ENCODE results near the gene RTN4IP1.

Gene RTN4IP1, protein sequence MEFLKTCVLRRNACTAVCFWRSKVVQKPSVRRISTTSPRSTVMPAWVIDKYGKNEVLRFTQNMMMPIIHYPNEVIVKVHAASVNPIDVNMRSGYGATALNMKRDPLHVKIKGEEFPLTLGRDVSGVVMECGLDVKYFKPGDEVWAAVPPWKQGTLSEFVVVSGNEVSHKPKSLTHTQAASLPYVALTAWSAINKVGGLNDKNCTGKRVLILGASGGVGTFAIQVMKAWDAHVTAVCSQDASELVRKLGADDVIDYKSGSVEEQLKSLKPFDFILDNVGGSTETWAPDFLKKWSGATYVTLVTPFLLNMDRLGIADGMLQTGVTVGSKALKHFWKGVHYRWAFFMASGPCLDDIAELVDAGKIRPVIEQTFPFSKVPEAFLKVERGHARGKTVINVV

DNA sequence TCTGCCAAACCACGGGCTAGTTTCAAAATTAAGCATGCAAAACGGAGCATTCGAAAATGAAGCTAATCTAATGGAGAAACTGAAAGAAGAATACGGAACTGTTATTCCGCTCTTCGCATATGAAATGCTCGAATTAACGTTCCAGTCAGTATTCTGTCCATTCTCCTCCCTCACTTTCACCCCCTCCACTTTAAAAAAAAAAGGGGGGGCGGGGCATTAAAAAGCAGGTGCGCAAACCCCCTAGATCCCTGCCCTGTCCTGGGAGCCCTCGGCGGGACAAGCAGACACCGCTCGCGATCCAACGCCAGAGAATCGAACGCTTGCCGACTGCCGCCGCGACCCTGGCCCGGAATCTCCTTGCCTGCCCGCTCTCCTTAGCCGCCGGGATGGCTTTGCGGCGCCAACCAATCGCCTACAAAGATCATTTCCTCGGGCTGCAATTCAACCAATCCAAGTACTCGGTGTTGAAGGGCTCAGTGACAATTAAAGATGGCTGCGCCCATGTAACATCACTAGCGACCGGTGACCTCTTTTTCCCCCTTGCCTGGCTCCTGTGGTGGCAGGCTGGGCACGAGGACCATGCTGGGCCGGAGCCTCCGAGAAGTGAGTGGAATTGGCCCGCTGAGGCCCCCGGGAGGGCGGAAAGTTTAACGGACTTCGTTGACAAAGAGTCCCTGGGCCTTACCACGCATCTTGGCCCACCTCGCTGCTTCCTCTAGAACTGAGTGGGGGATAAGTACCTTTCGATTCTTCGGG lies at the start of gene RTN4IP1, which contains the start of gene QRSL1:
Gene RTN4IP1 (minus strand): TSS at position 396 of the 756 bp plus-strand sequence. CDS start 477 bp downstream, outside the sequence.
Gene QRSL1 (plus strand): TSS at position 476 of the 756 bp plus-strand sequence. CDS start 104 bp downstream, at position 580.
- DNase-seq (ENCODE audit: low read depth in 2 of 2), result peak; percentile 70 to 74

DNA sequence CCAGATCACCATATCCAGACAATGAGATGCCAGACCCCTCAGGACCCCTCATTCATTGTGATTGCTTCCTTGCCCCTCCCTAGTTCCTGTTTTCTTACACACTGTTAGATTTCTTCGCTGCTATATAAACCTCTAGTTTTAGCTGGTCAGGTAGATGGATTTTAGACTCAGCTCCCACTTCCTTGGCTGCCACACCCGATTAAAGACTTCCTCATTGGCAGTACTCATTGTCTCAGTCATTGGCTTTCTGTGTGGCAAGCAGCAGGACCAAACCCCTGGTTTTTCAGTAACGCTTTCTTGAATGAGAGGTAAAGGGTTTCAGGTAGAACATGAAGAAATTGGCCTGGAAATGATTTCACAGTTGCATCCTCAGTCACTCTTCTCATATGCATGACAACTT lies 48.0 kb upstream of the RTN4IP1 start:
- no peak for DNase-seq (ENCODE audit: low read depth in 2 of 2)

DNA sequence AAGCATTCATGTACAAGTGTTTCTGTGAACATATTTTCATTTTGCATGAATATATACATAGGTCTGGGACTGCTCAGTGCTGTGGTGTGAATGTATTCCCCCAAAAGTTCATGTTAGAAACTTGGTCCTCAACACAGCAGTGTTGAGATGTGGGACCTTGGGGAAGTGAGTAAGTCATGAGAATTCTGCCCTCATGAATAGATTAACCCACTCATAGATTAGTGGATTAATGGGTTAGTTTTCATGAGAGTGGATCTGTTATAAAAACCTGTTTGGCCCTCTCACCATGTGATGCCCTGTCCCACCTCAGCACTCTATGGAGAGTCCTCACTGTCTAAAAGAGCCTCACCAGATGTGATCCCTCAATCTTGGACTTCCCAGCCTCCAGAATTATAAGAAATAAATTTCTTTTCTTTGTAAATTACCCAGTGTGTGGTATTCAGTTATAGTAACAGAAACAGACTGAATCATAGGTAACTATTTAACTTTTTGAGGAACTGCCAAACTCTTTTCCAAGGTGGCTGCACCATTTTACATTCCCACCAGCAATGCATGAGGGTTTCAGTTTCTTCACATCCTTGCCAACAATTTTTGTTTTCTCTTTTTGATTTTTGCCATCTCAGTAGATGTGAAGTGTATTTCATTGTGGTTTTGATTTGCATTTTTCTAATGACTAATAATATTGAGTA lies 45.4 kb upstream of the RTN4IP1 start:
- DNase-seq (ENCODE audit: low read depth in 2 of 2), result no peak

DNA sequence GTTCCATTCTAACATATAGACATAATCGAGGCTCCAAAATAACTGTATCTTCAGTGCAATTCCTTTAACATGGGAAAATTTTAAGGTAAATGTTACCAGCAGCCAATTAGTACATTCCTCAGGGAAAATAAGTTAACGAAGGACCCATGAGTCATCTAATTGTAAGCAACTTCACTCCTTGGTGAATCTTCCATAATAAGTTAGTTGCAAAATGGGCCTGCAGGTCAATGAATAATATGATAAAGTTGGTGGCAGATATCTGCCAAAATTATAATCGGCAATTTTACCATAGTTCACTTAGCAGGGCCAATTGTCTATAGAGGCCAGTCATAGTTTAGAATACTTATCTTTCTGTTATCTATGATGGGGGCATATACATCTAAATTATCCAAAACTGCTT lies 42.4 kb upstream of the RTN4IP1 start:
- no peak for DNase-seq (ENCODE audit: low read depth in 2 of 2)

DNA sequence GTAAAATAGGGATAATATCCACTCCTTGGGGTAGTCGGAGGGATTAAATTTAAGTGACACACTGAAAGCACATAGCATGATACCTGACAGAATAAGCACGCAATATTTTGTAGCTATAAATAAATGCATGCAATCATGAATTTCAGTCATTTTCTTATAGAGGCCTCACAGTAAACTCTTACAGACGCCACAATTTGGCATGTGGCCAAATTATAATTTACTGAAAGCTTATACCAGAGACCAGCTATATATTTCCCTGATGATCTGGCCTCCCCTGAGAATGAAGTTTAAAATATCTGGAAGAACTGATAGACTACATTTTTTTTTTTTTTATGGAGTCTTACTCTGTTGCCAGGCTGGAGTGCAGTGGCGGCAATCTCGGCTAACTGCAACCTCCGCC lies 40.9 kb upstream of the RTN4IP1 start:
- no peak for DNase-seq (ENCODE audit: low read depth in 2 of 2)

DNA sequence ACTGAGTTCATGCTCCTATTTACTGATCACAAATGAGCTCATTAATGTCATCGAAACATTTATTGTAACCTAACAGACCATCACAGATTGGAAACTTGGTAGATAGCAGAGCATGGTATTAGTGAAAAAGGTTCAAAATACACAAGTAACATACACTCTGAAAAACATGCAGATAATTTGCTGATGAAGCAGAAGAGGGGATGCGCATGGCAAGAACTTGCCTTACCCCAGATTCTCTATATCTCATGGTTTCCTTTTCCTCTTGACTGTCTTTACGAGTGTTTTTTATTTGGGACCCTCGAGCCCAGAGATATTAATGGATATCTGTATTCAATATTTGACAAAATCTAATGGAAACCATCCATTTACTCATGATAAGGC lies 37.7 kb upstream of the RTN4IP1 start:
- DNase-seq (ENCODE audit: low read depth in 2 of 2), result no peak

DNA sequence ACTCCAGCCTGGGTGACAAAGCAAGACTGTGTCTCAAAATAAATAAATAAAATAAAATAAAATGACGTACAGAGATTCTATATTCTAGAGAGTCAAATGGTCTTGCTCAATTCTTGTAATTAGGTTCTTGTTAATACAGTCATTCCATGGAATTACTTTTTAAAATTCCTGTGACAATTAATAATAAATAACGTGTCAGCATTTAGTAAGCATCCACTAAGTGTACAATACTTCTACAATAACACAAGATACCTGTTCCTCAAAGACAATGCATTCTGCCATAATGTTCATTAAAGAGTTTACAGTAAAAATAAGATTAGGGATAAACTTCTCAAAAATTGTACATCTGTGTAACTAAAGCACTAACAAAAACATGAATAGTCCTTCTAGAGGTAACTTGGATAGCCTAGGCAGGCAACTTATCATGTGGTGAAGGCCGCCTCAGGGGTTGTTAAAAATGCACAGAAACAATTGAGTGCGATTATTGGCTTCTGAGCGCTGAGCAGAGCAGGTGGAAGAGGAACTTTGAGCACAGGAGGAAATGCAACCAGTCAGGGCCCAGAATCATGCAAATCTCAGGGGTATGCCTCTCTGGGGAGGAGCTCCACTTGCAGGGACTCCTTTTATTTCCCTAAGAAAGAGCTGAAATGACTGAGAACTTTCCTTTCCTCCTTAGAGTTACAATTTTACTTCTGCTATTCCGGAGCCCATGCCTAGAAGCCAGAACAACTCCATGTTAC lies 37.2 kb upstream of the RTN4IP1 start:
- no peak for DNase-seq (ENCODE audit: low read depth in 2 of 2)

DNA sequence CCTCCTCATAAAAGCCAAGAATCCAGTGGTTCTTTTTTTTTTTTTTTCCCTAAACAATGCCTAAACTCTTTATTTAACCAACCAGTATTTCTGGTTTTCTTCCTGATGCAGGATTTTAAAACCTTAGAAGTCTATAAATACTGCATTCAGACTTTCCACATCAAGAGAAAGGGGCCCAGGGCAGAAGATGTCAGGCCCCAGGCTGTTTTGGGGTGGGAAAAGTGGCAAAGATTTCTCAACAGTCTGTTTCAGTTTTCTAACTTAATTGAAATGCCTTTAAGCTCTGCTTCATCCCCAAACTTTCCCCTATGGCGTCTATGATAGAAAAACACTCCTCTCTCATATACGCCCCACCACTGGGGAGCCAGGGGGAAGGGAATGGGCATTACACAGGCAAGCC lies 33.2 kb upstream of the RTN4IP1 start:
- DNase-seq (ENCODE audit: low read depth in 2 of 2), result no peak

DNA sequence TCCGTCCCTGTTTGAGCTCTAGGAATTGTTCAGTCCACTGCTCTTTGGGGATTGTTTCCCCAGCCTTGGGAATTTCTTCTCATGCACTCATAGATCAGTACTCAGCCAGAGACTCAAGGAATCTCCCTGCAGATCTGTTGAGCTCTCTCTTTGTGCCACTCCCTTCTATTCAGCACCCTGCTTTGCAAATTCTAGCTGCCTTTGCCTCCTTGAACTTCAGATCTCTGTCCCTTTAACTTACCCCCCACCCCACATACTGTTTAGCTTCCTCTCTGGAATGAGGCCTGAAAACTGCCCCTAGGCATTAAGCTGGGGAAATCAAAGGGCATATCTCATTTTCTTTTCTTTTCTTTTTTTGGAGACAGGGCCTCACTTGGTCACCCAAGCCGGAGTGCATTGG lies 30.6 kb upstream of the RTN4IP1 start:
- DNase-seq (ENCODE audit: low read depth in 2 of 2), result no peak

DNA sequence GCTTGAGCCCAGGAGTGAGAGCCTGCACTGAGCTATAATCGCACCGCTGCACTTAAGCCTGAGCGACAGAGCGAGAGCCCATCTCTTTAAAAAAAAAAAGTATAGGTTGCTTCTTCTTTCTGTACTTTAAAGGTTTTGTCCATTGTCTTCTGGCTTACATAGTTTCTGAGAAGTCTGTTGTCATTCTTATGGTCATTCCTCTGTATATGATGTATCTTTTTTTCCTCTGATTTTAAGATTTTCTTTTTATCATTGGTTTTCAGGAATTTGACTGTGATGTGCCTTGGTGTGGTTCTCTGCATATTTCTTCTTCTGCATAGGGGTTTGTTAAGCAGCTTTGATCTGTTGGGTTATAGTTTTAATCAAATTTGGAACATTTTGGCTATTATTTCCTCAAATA lies 29.2 kb upstream of the RTN4IP1 start:
- DNase-seq (ENCODE audit: low read depth in 2 of 2), result no peak

DNA sequence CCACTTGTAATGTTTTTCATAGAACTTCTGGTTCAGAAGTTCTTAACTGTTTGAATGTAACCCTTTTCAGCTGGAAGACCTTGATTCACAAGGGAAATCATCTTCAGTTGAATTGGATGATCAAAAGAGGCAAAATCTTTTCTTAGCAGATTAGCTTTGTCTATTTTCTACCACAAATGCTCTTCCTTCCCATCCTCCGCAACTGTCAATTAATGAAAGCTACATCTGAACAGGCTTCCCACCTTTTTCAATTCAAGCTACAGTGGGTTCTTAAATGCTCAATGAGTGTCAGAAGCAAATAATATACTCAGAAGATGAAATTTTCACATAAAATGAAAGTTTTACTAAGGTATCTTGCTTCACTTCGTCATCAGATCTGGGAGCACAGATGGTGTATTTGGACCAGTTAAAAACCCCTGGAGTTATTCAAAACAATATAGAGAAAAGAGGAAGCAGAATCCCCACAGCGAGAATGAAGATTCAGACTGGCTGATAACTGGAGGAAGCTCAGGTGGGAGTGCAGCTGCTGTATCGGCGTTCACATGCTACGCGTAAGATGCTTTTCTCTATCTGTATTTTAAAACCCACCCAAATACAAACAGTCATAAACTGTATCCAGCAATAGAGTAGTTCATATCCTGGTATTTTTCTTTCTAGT lies 19.5 kb upstream of the RTN4IP1 start:
- no peak for DNase-seq (ENCODE audit: low read depth in 2 of 2)

DNA sequence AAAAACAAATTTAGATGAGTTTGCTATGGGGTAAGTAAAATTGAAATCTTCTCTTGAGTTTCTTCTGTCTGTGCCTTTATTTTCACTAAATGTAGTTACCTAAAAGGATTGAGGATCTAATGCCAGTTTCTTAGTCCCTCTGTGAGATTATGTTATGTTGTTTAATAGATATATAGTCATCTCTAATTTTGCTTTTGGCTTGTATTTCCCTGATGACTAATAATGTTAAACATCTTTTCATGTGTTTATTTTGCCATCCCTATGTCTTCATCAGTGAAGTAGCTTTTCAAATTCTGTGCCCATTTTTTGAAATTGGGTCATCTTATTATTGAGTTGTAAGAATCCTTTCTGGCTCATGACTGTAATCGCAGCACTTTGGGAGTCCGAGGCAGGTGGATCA lies 13.8 kb upstream of the RTN4IP1 start:
- DNase-seq (ENCODE audit: low read depth in 2 of 2), result no peak

DNA sequence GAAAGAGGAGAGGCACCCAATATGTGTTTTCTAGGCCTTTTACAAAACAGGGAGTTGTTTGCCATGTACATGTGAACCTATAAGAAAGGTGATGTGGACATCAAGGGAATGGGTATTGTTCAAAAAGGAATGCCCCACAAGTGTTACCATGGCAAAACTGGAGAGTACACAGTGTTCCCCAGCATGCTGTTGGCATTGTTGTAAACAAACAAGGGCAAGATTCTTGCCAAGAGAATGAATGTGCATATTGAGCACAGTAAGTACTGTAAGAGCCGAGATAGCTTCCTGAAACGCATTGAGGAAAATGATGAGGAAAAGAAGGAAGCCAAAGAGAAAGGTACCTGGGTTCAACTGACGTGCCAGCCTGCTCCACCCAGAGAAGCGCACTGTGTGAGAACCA lies 13.2 kb upstream of the RTN4IP1 start:
- no peak for DNase-seq (ENCODE audit: low read depth in 2 of 2)

DNA sequence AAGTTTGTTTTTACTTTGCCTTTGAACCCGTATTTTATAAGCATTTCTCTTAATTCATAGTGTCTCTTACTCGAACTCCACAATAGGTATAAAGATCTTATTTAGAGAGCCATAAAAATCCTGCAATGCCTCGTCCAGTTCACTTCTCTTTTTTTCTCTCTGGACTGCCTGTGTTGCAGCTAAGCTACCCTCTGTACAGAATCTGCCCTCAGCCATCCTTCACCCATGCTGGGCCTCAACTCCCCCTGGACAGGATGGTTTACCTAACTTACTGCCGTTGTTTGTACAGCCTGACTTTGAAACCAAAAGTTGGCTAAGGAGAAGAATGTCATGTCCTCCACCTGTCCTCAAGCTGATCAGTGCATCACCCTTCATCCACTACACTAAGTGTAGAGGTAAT lies 10.5 kb upstream of the RTN4IP1 start:
- no peak for DNase-seq (ENCODE audit: low read depth in 2 of 2)

DNA sequence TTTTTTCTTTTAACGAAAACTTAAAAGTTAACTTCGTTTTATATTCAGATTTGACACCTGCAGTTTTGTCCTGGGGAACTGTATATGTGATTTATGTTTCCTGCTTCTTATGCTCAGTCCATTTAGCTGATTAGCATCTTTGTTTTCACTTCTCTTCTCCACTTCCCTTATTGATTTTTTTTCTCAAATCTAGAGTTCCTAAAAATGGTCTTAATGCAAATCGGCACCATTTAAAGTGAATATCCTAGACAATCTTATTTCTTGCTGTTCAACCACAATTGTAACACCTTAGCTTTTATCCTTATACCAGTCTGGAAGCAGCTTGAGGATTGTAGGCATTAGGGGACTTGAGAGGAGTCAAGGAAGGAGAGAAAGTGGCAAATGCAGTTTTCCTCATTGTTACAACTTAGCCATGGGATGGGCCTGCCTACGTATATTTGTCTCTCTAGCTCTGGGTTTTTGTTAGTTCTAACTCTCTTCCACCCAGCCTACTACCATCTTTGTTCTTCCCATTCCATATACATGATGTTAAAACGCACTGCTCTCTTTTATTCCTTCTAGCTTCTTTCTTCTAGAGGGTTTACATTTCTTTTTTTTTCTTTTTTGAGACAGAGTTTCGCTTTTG lies 8.5 kb upstream of the RTN4IP1 start:
- no peak for DNase-seq (ENCODE audit: low read depth in 2 of 2)

DNA sequence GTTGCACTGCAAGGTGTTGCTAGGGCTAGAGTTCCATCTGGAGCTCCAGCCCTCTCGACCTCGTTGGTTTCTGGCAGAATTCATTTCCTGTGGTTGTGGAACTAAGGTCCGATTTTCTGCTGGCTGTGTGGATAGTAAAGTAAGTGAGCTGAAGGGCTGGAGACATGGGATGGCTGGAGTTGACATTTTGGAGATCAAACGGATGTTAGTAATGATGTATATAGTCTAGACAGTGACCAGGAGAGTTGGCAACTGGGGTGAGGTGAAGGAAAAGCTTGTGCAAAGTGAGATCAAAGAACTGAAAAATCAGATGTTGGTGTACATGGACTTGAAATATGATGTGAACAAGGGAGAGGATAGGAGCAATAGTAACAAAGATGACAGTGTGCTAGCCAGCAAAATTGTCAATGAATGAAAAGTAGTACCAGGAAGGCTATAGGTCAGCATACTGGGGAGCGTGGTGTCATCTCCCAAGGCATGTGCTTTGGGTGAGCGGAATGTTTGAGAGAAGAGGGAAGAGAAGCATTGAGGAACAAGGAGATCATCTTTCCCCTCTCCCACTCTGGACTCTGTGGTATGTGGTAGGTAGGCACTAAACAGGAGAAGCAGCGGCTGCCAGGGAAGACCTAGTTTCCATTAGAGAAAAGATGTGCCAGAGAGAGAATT lies 7.9 kb upstream of the RTN4IP1 start:
- no peak for DNase-seq (ENCODE audit: low read depth in 2 of 2)

DNA sequence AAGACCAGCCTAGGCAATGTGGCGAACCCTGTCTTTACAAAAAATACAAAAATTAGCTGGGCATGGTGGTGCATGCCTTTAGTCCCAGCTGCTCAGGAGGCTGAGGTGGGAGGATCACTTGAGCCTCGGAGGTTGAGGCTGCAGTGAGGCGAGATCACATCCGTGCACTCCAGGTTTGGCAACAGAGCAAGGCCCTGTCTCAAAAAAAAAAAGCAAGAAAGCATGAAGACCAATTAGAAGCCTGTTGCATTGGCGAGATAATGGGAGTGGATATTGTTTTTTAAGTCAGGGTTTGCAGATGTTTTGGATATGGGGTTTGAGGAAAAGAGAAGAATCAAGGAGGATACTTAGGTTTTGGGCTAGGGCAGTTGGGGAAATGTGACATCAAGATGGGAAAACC lies 5.3 kb upstream of the RTN4IP1 start:
- no peak for DNase-seq (ENCODE audit: low read depth in 2 of 2)

DNA sequence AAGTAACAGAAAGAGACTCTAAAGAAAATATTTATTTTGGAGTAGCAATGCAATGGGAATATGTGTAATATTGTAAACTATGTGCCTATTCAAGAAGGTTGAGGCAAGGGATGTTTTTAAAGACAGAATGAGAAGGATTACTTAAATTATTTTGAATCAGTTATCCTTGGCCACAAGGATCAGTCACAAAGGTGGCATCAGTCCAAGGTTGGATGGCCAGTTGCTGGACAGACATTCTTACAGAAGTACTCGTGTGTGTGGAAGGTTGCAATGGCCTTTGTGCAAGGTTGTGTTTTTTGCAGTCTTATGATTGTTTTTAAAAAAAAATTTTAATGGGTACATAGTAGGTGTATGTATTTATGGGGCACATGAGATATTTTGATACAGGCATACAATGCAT lies 2.0 kb upstream of the RTN4IP1 start:
- no peak for DNase-seq (ENCODE audit: low read depth in 2 of 2)

DNA sequence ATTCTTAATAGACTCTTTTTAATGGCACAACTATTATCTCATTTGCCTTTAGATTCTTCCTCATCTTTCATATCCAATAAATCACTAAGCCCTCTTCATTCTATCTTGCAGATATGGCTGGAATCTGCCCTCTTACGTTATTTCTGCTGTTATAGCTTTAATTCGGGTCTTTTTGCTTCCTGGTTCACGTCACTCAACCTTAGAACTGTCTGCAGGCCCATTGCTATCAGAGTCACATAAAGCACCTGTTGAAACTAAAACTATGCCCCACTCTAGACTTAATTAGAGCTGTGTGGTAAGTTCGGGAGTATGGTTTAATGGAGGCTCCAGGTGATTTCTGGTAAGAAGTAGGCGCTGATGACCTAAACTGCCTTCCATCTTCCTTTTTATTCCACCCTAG lies 1.1 kb upstream of the RTN4IP1 start:
- no peak for DNase-seq (ENCODE audit: low read depth in 2 of 2)

DNA sequence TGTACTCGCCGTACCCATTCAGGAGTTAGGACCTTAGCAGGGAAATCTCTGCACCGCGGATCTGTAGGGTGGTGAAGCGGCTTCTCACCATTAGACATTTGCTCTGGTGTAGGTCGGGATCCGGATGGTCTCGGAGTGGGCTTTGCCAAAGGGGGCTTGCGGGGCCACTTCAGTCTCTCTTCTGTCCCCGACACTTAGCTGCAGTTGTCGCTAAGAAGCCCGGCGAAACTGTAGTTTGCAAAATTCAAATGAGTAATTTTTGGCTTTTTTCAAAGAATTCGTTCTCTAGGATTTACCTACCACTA lies 513 bp upstream of the RTN4IP1 start:
- no peak for DNase-seq (ENCODE audit: low read depth in 2 of 2)

All from stimulated activated CD4-positive, alpha-beta T cell treated with anti-CD3 and anti-CD28 coated beads, Interleukin-15, amount 100 ng/mL, for 48 hours (primary cell).